Osteoblast (primary cell): ENCODE data around the gene AMBRA1. TPM values are rescaled to one million over a fixed set of nuclear protein-coding genes. Genes with fewer than 3 reads are reported as not detected.
A peak's percentile ranks its signal among the peaks of the same experiment; 100 is the strongest.

Experiments used
- DNase-seq: peaks from one replicate; pipeline ENCODE4 v3.0.0; 2011; ENCODE audit warnings: low spot score, mixed read lengths; ENCODE audit not compliant: insufficient read length; ENCODE audit errors: missing footprints
- H2AFZ ChIP-seq: 2 replicates; pipeline ENCODE4 v1.6.0; 2011; ENCODE audit warnings: mild to moderate bottlenecking, low read length
- H3K27ac ChIP-seq: 2 replicates; pipeline ENCODE4 v1.5.1; 2011; ENCODE audit warnings: mild to moderate bottlenecking, low read depth, low read length, moderate library complexity
- H3K27me3 ChIP-seq: 2 replicates; pipeline ENCODE4 v1.6.0; 2012; ENCODE audit warnings: mild to moderate bottlenecking, control low read depth, inconsistent platforms, low read length, moderate library complexity; ENCODE audit not compliant: insufficient read depth
- H3K36me3 ChIP-seq: 2 replicates; pipeline ENCODE4 v1.5.1; 2011; ENCODE audit warnings: mild to moderate bottlenecking, low read length, control low read depth, moderate library complexity; ENCODE audit not compliant: insufficient read depth
- H3K4me1 ChIP-seq: 2 replicates; pipeline ENCODE4 v1.5.1; 2011; ENCODE audit warnings: mild to moderate bottlenecking, low read length, control low read depth, moderate library complexity; ENCODE audit not compliant: insufficient read depth
- H3K4me2 ChIP-seq: 2 replicates; pipeline ENCODE4 v1.6.0; 2011; ENCODE audit warnings: mild to moderate bottlenecking, low read length; ENCODE audit not compliant: insufficient read depth
- H3K4me3 ChIP-seq: fragments of 200-600 bp; sonication (generic); 3 replicates; pipeline ENCODE4 v1.5.1; 2012; ENCODE audit warnings: mild to moderate bottlenecking, low read length, inconsistent platforms; ENCODE audit not compliant: insufficient read depth
- H3K79me2 ChIP-seq: 2 replicates; pipeline ENCODE4 v1.6.0; 2012; ENCODE audit warnings: mild to moderate bottlenecking, low read length, control low read depth, inconsistent platforms; ENCODE audit not compliant: insufficient read depth
- H3K9me3 ChIP-seq: 2 replicates; pipeline ENCODE4 v1.5.1; 2011; ENCODE audit warnings: low read depth, low read length, control low read depth
- H4K20me1 ChIP-seq: 2 replicates; pipeline ENCODE4 v1.6.0; 2012; ENCODE audit warnings: mild to moderate bottlenecking, low read length, control low read depth; ENCODE audit not compliant: insufficient read depth
- total RNA-seq: library from RNA; depleted of rRNA; stranded (reverse); fragments of >200 nt; gene quantifications from 2 replicates; pipeline ENCODE4 v1.2.3, GENCODE V29; 2012
- TF ChIP-seq, protein P1 (sequence below): IDR thresholded peaks from 2 replicates; pipeline ENCODE4 v1.5.1; 2011; ENCODE audit warnings: mild to moderate bottlenecking, low read depth, low read length, moderate library complexity; ENCODE audit errors: extremely low read depth

Gene AMBRA1
- total RNA-seq, 1 donor: 29.7 TPM

DNA sequence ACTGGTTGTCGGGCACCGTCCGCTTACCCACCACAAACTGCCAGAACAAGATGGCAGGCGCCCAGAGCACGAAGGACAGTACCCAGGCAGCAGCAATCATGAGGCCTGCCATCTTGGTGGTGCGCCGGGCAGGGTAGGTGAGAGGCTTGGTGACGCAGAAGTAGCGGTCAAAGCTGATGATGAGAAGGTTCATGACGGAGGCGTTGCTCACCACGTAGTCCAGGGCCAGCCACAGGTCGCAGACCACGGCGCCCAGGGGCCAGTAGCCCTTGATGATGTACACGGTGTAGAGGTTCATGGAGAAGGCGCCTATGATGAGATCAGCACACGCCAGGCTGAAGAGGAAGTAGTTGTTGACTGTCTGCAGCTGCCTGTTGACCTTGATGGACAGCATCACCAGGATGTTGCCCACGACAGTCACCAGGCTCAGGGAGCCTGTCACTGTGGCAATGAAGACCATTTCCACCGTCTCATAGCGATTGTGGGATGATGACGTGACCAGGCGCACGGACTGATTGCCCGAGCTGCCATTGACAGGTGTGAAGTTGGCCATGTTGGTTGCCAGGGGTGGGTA lies 207.7 kb downstream of the AMBRA1 start:
- H3K4me1 ChIP-seq: peaks cover 16% of the 10 kb centered on the region

DNA sequence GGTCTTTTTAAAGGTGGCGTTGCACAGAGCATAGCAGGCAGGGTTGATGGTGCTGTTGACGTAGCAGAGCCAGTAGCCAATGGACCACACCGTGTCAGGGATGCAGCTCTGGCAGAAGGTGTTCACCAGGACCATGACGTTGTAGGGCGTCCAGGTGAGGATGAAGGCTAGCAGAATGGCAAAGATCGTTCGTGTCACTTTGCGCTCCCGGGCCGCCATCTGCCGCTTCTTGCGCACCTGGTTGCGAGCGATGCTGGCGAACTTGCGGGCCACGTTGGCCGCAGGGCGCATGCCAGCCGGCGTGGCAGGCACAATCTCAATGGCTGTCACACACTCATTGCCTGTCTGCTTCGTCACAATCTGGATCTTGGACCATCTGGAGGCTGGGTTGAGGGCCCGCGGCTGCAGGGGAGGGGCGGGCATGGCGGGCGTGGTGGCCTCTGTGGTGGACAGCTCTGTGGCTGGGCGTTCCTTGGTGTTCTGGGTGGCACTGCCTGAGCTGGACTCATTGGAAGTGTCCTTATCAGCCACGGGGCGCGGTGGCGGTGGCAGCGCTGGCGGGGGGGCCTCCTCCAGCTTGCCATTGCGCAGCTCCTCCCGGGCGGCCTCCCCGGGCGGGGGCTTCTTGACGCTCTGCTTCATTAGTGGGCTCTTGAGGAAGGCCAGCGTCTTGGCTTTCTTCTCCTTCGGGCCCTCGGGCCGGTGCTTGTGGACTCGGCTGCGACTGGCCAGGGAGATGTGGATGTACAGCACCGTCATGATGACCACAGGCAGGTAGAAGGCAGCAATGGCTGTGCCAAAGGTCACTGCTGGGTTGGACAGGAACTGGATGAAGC lies 208.4 kb downstream of the AMBRA1 start:
- Histone ChIP-seq H3K27ac (no peak overlapping the region), H3K27me3 (peaks cover 33% of the 10 kb centered on the region), H3K9me3 (no peaks in the 10 kb centered on the region), H2AFZ (no peak overlapping the region), H3K36me3 (no peaks in the 10 kb centered on the region), H3K4me2 (no peak overlapping the region), H3K79me2 (no peaks in the 10 kb centered on the region), H3K4me1 (peaks cover 16% of the 10 kb centered on the region), H3K4me3 (no peak overlapping the region), H4K20me1 (peaks cover 12% of the 10 kb centered on the region)
- TF ChIP-seq, protein P1, sequence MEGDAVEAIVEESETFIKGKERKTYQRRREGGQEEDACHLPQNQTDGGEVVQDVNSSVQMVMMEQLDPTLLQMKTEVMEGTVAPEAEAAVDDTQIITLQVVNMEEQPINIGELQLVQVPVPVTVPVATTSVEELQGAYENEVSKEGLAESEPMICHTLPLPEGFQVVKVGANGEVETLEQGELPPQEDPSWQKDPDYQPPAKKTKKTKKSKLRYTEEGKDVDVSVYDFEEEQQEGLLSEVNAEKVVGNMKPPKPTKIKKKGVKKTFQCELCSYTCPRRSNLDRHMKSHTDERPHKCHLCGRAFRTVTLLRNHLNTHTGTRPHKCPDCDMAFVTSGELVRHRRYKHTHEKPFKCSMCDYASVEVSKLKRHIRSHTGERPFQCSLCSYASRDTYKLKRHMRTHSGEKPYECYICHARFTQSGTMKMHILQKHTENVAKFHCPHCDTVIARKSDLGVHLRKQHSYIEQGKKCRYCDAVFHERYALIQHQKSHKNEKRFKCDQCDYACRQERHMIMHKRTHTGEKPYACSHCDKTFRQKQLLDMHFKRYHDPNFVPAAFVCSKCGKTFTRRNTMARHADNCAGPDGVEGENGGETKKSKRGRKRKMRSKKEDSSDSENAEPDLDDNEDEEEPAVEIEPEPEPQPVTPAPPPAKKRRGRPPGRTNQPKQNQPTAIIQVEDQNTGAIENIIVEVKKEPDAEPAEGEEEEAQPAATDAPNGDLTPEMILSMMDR: no peak
- peak; percentile 85 for DNase-seq

More for the DNA sequence above, 207.7 kb downstream of the AMBRA1 start:
- Histone ChIP-seq H2AFZ (no peak overlapping the region), H3K9me3 (no peaks in the 10 kb centered on the region), H3K36me3 (no peaks in the 10 kb centered on the region), H3K4me3 (no peak overlapping the region), H3K27me3 (peaks cover 39% of the 10 kb centered on the region), H3K4me2 (no peak overlapping the region), H3K79me2 (no peaks in the 10 kb centered on the region), H3K27ac (no peak overlapping the region), H4K20me1 (peaks cover 12% of the 10 kb centered on the region)
- TF ChIP-seq, protein P1: no peak
- peak; percentile 65 for DNase-seq

DNA sequence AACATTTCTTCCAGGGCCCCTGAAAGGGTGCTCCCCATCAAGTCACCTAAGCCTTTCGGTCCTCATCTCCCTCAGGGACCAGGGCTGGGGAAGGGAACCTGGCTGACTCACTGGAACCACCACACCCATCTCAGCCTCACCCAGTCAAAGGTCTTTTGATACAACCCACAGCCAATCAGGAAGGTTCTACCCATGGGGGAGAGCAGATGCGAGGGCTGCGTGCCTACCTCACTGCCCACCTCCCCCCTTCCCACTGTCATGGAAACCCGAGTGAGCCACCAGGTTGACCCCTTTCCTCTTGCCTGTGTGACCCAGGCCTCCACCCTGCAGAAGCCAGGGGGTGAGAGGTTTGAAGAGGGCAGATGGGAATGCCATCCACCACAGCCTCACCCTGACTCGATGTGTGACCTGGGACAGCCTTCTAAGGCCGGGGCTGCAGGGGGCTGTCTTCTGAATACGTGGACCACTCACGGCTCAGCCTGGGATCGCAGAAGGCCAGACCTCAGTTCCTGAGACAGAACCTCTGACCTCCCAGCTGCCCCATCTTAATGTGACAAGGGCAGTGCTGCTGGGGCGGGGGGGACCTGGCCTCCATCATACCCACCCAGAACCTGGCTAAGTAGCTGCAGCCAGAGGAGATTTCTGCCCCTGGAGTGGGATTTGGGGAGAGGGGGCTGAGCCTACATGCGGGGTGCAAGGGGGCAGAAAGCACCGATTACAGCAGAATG lies 209.7 kb downstream of the AMBRA1 start:
- H3K4me1 ChIP-seq: peaks cover 10% of the 10 kb centered on the region
- H3K79me2 ChIP-seq: no peaks in the 10 kb centered on the region
- TF ChIP-seq, protein P1: no peak
- no peaks in the 10 kb centered on the region for H3K9me3 ChIP-seq
- H3K36me3 ChIP-seq: no peaks in the 10 kb centered on the region
- no peak for DNase-seq
- no peak overlapping the region for H2AFZ ChIP-seq
- H3K27me3 ChIP-seq: peaks cover 21% of the 10 kb centered on the region
- H3K4me2 ChIP-seq: no peak overlapping the region
- H3K27ac ChIP-seq: no peak overlapping the region
- H3K4me3 ChIP-seq: no peak overlapping the region
- peaks cover 6% of the 10 kb centered on the region for H4K20me1 ChIP-seq

DNA sequence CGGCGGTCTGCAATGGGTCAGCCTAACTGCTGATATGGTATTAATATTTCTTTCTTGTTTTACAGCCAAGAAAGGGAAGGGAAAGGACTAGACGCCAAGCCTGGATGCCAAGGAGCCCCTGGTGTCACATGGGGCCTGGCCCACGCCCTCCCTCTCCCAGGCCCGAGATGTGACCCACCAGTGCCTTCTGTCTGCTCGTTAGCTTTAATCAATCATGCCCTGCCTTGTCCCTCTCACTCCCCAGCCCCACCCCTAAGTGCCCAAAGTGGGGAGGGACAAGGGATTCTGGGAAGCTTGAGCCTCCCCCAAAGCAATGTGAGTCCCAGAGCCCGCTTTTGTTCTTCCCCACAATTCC lies 210.4 kb downstream of the AMBRA1 start:
- Histone ChIP-seq H3K27ac (no peak overlapping the region), H3K4me3 (no peak overlapping the region), H3K9me3 (no peaks in the 10 kb centered on the region), H3K4me1 (peaks cover 10% of the 10 kb centered on the region), H3K4me2 (no peak overlapping the region), H3K36me3 (peaks cover 2% of the 10 kb centered on the region), H4K20me1 (peaks cover 5% of the 10 kb centered on the region), H3K79me2 (no peaks in the 10 kb centered on the region), H2AFZ (no peak overlapping the region), H3K27me3 (peaks cover 14% of the 10 kb centered on the region)
- no peak for DNase-seq
- TF ChIP-seq, protein P1: no peak
